Glomerular visceral epithelial cell (primary cell): ENCODE results near the gene MAP4K5.

Experiments used
- DNase-seq: peaks from one replicate; pipeline ENCODE4 v3.0.0-alpha.2; 2016; ENCODE audit errors: extremely low spot score

The MAP4K5 gene

GRCh38 chr14:50399251-50400032 is 132.9 kb downstream of the MAP4K5 start:
- DNase-seq = peak; percentile 88

GRCh38 chr14:50398189-50398580 is 134.2 kb downstream of the MAP4K5 start:
- DNase-seq = no peak

GRCh38 chr14:50397390-50398188 is 134.8 kb downstream of the MAP4K5 start:
- peak; percentile 35 for DNase-seq

GRCh38 chr14:50396631-50397389 is 135.6 kb downstream of the MAP4K5 start, which contains the start of gene CDKL1:
CDKL1 (minus strand) TSS chr14:50396881; CDS start chr14:50395868, 1,013 bp downstream.
- DNase-seq = peak; percentile 74

GRCh38 chr14:50395448-50395847 is 136.9 kb downstream of the MAP4K5 start:
- DNase-seq = no peak

GRCh38 chr14:50394713-50395112 is 137.7 kb downstream of the MAP4K5 start:
- DNase-seq = no peak

- DNase-seq = peak; percentile 47
These were observed 142.5 kb downstream of the MAP4K5 start for GRCh38 chr14:50389668-50390441.

GRCh38 chr14:50388256-50388931 is 144.0 kb downstream of the MAP4K5 start:
- no peak for DNase-seq

GRCh38 chr14:50387548-50387947 is 144.8 kb downstream of the MAP4K5 start:
- no peak for DNase-seq

- DNase-seq = no peak
These were observed 148.6 kb downstream of the MAP4K5 start for GRCh38 chr14:50383618-50384225.

GRCh38 chr14:50381823-50382287 is 150.5 kb downstream of the MAP4K5 start:
- peak; percentile 68 for DNase-seq

- no peak for DNase-seq
These were observed 151.4 kb downstream of the MAP4K5 start for GRCh38 chr14:50381008-50381407.

- DNase-seq = no peak
These were observed 151.9 kb downstream of the MAP4K5 start for GRCh38 chr14:50380455-50380854.

- DNase-seq = no peak
These were observed 152.8 kb downstream of the MAP4K5 start for GRCh38 chr14:50379563-50379962.

- DNase-seq = no peak
These were observed 154.8 kb downstream of the MAP4K5 start for GRCh38 chr14:50377550-50378085.

- DNase-seq = no peak
These were observed 156.6 kb downstream of the MAP4K5 start for GRCh38 chr14:50375760-50376159.

- no peak for DNase-seq
These were observed 158.4 kb downstream of the MAP4K5 start for GRCh38 chr14:50373959-50374358.

GRCh38 chr14:50371546-50371945 is 160.8 kb downstream of the MAP4K5 start:
- DNase-seq = no peak
